Stimulated activated CD4-positive, alpha-beta T cell treated with anti-CD3 and anti-CD28 coated beads, Interleukin-12 subunit alpha, Interleukin-12 subunit beta, amount 100 ng/mL, for 48 hours (primary cell): ENCODE results near the gene SV2A.
A peak's percentile ranks its signal among the peaks of the same experiment; 100 is the strongest.

Experiments
- DNase-seq, 3 donors: peaks; one replicate each; pipeline ENCODE4 v3.0.0-alpha.2; 2020; ENCODE audit warnings: low read depth in 2 of 3, low spot score in 1 of 3

Gene SV2A

GRCh38 chr1:149929856-149930255, 12.2 kb upstream of the SV2A start:
- DNase-seq: no peak

GRCh38 chr1:149928401-149928724, 10.7 kb upstream of the SV2A start:
- no peak for DNase-seq

GRCh38 chr1:149927563-149928400, 10.1 kb upstream of the SV2A start, which contains the start of gene SF3B4:
Gene SF3B4, minus strand, starts transcription at chr1:149927803. Its CDS starts 44 bp downstream, at chr1:149927759.
- DNase-seq: peak; percentile 89 to 94 (median 92)

- no peak for DNase-seq
These were observed 9.5 kb upstream of the SV2A start for GRCh38 chr1:149927056-149927562.

GRCh38 chr1:149926296-149926695, 8.7 kb upstream of the SV2A start:
- no peak for DNase-seq

GRCh38 chr1:149925751-149926150, 8.1 kb upstream of the SV2A start:
- no peak for DNase-seq

- DNase-seq: no peak
These were observed 7.7 kb upstream of the SV2A start for GRCh38 chr1:149925345-149925744.

GRCh38 chr1:149923626-149924025, 6.0 kb upstream of the SV2A start:
- DNase-seq: no peak

- no peak for DNase-seq
These were observed 769 bp downstream of the SV2A start for GRCh38 chr1:149916898-149917252.

- no peak for DNase-seq
These were observed 1.3 kb downstream of the SV2A start for GRCh38 chr1:149916193-149916897.

GRCh38 chr1:149915429-149916192, 2.0 kb downstream of the SV2A start:
- DNase-seq: no peak

- no peak for DNase-seq
These were observed 3.1 kb downstream of the SV2A start for GRCh38 chr1:149914545-149914944.

GRCh38 chr1:149906570-149907075, 11.0 kb downstream of the SV2A start:
- no peak for DNase-seq

- no peak for DNase-seq
These were observed 13.7 kb downstream of the SV2A start for GRCh38 chr1:149903836-149904491.

- DNase-seq: peak; percentile 67 to 81 (median 75)
These were observed 18.0 kb downstream of the SV2A start, which contains the start of gene BOLA1 for GRCh38 chr1:149899460-149900284. Gene BOLA1, plus strand, starts transcription at chr1:149899568. Its CDS starts 492 bp downstream, at chr1:149900060.

- DNase-seq: no peak
These were observed 21.1 kb downstream of the SV2A start for GRCh38 chr1:149896575-149896974.

GRCh38 chr1:149888999-149889289, 28.7 kb downstream of the SV2A start:
- no peak for DNase-seq

- DNase-seq: peak; percentile 77 to 79 (median 78)
These were observed 29.2 kb downstream of the SV2A start for GRCh38 chr1:149888247-149888998.
